HG02885 (cell line): ENCODE data around the gene SNX19.
"Not testable (repeated sequence)": the region's sequence is repeated elsewhere in the genome, so short reads cannot be mapped to it uniquely, and the experiment has no call there.

Source experiments
- ATAC-seq: cut with Tn5 transposase; IDR thresholded peaks from one replicate; pipeline ENCODE4 v1.9.1; 2021; ENCODE audit warnings: mild to moderate bottlenecking; ENCODE audit not compliant: unreplicated experiment, poor library complexity

SNX19 gene

DNA sequence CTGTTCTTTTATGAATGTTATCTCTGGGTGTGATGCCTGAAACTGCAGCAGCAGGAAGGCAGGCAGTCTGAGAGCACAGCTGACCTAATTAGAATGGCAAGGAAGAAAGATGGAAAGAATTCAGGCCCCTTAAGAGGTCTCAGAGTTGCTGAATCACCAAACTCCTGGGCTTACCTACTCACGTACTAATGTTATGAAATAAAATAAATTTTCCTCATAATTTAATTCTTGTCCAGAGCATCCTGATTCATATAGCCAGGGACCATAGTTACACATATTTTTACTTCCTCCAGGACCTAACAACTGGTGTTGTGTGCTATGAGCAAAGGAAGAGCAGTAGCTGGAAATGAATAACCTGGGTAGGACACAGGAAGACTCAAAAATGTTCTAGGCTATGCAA is 41.9 kb downstream of the SNX19 start:
- no peak for ATAC-seq

DNA sequence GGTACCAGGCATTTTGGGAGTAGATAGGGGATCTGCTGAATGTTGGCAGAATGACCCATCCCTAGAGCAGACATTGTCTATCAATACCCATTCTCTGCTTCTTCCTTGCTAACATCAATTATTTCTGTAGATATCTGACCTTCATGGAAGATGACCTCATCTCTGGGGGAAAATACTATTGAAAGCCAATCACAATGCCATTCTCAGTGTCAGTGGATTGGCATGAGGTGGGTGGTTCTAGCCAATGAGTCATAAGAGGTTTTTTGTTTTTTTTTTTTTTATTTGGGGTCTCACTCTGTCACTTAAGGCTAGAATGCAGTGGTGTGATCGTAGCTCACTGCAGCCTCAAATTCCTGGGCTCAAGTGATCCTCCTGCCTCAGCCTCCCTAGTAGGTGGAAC is 42.5 kb downstream of the SNX19 start:
- ATAC-seq: no peak

DNA sequence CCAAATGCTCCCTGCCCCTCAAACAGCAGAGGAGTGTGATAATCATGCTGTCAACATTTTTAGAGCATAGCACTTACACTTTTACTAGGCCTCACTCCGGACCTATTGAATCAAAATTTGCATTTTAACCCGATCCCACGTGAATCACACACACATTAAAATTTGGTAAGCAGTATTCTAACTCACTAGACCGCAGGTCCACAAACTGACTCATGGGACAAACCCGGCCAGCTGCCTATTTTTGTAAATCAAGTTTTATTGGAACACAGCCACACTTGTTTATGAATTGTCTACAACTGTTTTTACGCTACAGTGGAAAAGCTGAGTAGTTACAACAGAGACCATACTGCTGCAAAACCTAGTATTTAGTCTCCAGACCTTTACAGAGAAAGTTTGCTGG is 43.3 kb downstream of the SNX19 start:
- ATAC-seq: no peak

DNA sequence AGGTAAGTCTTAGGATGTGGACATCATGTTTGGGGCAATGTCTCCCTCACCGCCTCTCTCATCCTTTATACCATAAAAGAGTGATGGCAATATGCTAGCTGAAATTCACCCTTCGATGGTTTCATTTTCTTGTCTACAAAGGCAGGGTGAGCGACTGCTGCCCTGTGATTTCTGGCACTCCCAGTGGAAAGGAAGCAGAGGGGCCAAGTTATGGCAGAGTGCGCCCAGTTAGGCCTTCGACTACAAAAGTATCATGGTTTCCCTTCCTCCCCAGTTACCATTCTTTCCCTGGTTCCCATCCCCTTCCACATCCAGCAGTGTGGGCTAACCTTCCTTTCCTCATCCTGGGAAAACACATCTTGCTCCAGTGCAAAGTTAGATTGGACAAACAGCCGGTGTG is 43.8 kb downstream of the SNX19 start:
- no peak for ATAC-seq

GRCh38 chr11:130872102-130872501 is 44.2 kb downstream of the SNX19 start:
- ATAC-seq: no peak

- no peak for ATAC-seq
Observed at GRCh38 chr11:130871616-130872015, 44.7 kb downstream of the SNX19 start.

DNA sequence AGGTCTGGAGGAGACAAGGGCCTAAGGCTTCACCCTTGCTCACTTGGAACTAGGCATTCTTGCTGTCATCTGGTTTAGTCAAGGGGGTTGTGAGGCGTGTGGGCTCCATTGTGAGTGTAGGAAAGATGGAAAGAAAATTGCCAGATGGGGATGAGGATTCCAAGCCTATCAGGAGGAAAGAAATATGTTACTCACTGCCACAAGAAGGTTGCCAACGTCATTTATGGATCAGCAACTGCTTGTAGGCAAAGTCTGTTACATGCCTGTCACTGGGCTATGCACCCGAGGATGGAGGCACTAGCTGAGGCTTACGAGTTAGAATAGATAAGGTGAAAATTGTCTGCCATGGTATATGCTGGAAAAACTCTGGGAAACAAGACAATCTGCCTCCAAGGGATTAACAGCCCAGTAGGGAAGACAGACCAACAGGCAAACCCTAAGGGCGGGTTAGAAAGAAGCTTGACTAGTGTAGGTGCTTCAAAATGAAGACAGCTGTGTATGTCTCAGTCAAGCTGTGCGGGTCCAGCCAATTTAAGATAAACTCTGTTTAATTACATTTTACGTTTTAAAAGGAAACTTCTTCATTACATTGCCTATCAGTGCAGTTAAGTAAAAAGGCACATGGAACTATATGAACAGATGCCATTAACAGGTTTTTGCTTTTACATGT is 47.4 kb downstream of the SNX19 start:
- ATAC-seq: no peak

- no peak for ATAC-seq
Observed at GRCh38 chr11:130868086-130868710, 48.1 kb downstream of the SNX19 start.

DNA sequence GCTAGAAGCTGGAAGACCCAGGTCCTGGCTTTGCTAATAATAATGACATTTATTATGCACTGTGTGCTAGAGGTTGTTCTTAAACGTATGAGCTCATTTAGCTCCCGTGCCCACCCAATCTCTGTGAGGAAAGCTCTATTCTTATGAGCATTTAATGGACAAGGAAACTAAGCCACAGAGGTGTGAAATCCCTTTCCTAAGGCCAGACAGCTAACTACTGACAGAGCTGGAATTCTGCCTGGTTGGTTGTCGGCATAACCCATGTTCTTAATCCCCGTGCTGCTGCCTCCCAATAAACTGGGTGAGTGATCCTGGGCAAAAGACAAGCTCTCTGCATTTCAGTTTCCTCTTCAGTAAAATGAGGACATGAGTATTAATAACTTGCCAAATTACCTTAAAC is 49.4 kb downstream of the SNX19 start:
- ATAC-seq: no peak

DNA sequence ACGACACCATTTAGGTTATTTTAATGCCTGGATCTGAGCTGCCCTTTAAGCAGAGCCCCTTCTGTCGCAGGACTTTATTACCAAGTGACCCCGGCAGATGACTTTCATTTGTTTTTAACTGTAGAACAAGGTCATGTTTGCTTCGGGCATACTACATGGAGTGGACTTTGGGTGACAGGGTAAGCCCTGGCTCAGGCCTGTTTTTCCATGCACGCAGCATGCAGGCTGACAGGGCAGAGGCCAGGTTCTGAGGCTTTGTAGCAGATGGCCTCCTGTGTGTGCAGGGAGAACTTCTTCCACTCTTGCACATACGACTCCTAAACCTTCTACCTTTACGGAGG is 50.5 kb downstream of the SNX19 start:
- ATAC-seq: no peak

DNA sequence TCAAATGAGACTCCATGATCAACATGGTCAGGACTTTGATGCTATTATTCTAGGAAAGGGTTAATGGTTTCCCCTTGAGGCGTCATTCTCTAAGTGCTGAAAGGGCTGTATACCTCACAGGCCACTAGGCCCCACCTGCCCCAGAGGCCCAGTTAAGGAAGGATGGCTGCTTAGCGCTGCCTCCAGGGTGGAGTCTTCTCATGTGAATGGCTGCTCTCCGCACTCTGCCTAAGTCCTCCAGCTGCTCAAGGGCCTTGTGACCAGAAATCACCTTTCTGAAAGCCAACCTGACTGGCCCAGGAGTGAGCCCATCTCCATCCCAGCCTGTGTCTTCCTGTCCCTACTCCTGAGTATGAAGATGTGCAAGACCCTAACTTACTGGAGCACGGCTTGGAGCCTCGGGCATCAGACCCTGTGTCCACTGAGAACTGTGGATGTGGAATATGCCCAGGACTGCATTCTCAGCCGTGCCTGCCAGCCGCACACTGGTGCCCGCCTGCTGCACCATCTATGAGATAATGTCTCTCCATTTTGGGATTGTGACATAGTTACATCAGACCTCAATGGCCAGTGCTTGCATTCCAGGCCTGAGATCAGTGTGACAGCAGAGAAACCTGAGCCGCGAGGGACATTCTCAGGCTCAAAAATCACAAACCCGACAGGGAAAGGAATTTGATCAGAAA is 51.0 kb downstream of the SNX19 start:
- no peak for ATAC-seq

DNA sequence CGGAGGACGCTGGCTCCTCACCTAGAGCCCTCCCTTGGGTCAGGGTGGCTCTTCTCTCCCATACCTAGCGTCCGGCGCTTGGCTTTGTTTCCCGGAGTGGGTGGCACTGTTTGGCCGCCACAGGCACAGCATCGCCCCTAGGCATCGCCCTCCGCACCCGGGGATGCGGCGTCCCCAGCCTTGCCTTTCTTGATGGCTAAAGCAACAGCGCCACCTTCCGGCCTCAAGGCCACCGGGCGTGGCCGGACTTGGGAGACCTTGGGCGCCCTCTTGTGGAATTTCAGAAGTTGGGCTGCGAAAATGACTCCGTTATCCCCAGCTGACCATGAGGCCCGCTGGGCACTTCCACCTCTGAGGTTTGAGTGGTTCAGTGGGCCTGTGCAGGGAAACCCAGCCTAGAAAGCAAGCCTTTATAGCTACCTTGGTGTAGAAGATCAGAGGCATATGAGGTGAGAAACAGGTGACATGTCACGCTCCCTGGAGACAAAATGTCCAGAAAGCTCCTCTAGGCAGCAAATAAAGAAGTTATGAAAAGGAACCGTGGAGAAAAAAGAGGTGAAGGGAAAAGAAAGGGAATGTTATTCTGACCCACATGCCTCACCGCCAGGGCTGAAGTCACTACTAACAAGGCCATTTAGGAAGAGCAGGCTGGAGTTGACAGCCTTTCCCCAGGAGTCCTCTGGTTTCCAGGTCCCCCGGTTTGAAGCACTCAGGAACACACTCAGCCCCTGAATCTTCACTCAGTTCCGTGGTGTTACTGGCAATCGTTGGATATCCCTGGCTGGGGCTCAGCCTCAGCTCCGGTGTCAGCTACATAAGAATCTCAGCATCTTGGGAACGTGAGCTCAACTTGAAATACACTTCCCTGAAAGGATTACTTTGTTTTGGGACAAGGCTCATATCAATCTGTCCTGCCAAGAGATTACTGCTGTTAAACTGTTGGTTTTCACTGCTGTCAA is 54.1 kb downstream of the SNX19 start:
- ATAC-seq: peak; percentile 77

- ATAC-seq: no peak
Observed at GRCh38 chr11:130861283-130861682, 55.0 kb downstream of the SNX19 start.

DNA sequence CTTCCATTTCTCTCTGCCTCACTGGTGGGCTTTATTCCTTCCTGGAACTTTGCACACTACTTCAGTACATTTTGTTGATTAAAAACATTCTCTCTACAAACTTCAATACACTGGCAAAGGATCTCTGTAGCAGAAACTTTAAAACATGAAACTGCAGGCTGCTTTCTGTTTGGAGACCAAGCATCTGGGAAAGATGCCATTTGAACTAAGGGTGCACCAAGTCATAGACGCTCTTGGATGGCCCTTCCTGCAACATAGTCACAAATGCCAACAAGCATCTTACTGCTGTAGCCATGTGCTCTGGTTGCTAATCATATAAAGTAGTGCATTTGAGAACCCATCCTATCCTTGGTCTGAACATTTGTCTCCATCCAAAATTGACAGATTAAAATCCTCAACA is 56.4 kb downstream of the SNX19 start:
- ATAC-seq: no peak

DNA sequence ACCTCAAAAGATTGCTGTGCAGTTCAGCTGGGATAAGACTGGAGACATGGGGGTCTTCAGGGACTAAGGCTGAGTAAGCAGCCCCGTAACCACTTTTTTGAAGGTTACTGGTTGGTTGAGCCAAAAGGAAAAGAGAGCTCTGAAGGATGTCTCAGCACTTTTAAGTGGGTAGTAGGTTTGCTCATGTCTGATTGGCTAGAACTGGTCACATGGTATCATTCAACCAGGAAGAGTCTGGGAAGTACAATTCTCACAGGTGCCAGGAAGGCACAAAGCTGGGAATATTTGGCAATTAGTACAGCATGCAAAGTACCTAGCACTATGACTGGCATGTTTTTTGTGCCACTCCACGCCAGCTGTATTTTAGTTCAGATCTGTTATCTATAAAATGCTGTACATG is 58.1 kb downstream of the SNX19 start:
- no peak for ATAC-seq

DNA sequence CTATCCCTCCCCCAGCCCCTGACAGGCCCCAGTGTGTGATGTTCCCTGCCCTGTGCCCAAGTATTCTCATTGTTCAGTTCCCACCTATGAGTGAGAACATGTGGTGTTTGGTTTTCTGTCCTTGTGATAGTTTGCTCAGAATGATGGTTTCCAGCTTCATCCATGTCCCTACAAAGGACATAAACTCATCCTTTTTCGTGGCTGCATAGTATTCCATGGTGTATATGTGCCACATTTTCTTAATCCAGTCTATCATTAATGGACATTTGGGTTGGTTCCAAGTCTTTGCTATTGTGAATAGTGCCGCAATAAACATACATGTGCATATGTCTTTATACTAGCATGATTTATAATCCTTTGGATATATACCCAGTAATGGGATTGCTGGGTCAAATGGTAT is 60.6 kb downstream of the SNX19 start:
- not testable (repeated sequence) for ATAC-seq

DNA sequence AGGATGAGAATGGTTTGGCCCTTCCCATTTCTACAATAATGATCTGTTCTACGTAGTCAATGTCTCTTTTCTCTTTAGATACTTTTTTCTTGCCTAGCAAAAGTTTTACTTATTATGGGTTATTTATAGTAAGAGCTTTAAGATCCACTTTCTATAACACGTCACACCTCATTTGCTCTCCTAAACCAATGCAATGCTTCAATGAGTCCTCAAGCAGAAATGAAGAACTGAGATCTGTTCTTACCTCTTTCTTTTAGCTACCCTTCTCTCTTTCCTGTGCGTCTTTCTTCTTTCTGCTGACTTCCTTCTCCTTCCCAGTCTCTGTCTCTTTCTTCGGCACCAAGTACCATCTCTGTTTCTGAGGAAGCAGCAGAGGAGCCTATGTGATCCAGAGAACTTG is 61.8 kb downstream of the SNX19 start:
- ATAC-seq: no peak

GRCh38 chr11:130852589-130852988 is 63.7 kb downstream of the SNX19 start:
- ATAC-seq: no peak

- ATAC-seq: no peak
Observed at GRCh38 chr11:130850185-130850944, 65.9 kb downstream of the SNX19 start.

GRCh38 chr11:130849215-130849568 is 67.1 kb downstream of the SNX19 start:
- no peak for ATAC-seq
